NCI-H187 (cell line): ENCODE measurements around the gene TSHB.

Experiments
- DNase-seq, 2 experiments: peaks; one replicate each; lab custom pipeline; 2025; lab: John Stamatoyannopoulos, UW

Gene TSHB

GRCh38 chr1:115060501-115060900 lies 30.9 kb downstream of the TSHB start:
- DNase-seq: no peak

GRCh38 chr1:115062542-115063004 lies 32.9 kb downstream of the TSHB start:
- DNase-seq: no peak

- DNase-seq: no peak
These were observed 33.7 kb downstream of the TSHB start for GRCh38 chr1:115063228-115063901.

GRCh38 chr1:115064461-115064860 lies 34.8 kb downstream of the TSHB start:
- no peak for DNase-seq

- no peak for DNase-seq
These were observed 35.4 kb downstream of the TSHB start for GRCh38 chr1:115065021-115065420.

GRCh38 chr1:115067161-115067859 lies 37.7 kb downstream of the TSHB start:
- no peak for DNase-seq

- no peak for DNase-seq
These were observed 39.4 kb downstream of the TSHB start for GRCh38 chr1:115068826-115069585.

- no peak for DNase-seq
These were observed 40.2 kb downstream of the TSHB start for GRCh38 chr1:115069659-115070308.

GRCh38 chr1:115071012-115071664 lies 41.5 kb downstream of the TSHB start:
- DNase-seq: no peak

- no peak for DNase-seq
These were observed 43.9 kb downstream of the TSHB start for GRCh38 chr1:115073298-115074087.

GRCh38 chr1:115074839-115075534 lies 45.4 kb downstream of the TSHB start:
- no peak for DNase-seq

- DNase-seq: no peak
These were observed 46.8 kb downstream of the TSHB start for GRCh38 chr1:115076384-115076915.

GRCh38 chr1:115077286-115077983 lies 47.8 kb downstream of the TSHB start:
- DNase-seq: no peak

GRCh38 chr1:115077984-115078330 lies 48.3 kb downstream of the TSHB start:
- no peak for DNase-seq

- DNase-seq: no peak
These were observed 49.1 kb downstream of the TSHB start for GRCh38 chr1:115078708-115079107.

- no peak for DNase-seq
These were observed 53.3 kb downstream of the TSHB start for GRCh38 chr1:115082949-115083348.
